ENCODE results near the gene LCN10.

Gene LCN10

DNA sequence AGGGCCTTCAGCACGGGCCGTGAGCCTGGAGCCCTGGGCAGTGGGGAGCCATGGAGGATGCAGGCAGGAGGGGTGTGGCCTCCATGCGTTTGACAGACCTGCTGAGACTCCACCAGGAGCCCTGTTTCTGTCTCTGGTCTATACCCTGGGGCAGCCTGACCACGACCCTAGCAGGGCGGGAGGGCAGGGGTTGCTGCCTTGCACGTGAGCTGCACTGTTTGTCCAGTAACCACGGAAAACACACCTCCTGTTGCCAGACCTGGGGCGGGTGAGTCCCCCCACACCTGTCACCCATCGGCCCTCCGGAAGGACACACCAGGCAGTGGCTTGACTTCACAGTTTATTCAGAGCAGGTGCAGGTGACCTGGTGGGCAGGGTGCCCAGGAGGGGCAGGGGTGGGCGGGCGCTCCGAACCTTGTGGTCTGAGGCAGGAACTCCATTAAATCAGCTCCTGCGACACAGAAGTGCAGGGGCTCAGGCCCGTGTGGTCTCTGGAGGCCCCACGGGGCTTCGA, 11.4 kb upstream of the LCN10 start:
- DNase-seq = no peak

DNA sequence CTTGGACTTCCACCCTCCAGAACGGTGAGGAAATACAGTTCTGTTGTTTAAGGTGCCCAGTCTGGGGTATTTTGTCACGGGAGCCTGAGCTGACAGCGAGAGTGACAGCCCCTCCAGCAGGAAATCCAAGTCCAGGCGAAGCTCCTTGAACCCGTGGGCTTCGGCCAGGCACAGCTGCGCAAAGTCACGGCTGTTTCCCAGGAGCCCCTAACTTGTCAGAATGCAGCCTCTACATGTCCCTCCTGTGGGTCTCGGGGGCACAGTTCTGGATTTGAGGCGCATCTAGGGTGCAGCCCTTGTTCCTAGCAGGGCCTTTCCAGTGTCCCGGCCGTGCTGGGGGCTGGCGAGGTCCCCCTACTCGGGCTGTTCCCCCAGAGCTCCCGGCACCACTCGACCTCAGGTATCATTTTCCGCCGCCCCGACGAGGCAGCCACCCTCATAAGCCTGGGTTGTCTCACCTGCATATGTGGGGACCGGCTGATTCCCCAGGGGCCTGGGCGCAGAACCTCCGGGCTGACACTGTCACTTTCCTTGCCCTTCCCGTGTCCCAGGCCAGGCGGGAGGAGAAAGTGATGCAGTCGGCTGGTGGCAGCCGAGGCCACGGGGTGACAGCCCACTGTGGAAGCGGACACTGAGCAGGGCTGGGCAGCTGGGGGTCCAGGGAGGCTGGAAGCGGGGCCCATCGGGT, 10.8 kb upstream of the LCN10 start:
- no peak for DNase-seq

DNA sequence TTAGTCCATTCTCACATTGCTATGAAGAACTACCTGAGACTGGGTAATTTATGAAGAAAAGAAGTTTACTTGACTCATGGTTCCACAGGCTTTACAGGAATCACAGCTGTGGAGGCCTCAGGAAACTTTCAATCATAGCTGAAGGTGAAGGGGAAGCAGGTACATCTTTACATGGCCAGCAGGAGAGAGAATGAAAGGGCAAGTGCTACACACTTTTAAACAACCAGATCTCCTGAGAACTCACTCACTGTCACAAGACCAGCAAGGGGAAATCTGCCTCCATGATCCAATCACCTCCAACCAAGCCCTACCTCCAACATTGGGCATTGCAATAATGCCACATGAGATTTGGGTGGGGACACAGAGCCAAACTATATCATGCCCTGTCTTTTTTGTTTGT, 9.1 kb upstream of the LCN10 start:
- no peak for DNase-seq

DNA sequence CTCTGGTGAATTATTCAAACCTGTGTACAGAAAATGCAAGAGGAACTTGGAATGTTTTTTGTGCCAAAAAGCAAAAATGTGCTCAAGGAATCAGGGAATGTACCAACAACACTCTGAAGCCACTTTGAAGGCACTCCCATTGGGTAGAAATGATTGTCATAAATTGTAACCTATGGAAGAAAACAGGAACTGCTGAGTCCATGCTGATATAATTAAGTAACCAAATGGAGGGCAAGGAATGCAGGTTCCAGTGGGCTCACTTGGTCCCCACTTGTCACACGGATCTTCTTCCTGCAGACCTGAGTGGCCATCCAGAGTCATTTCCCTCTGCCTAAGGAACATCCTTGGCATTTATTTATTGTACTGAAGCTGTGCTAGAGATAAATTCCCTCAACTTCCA, 8.5 kb upstream of the LCN10 start:
- DNase-seq = no peak

DNA sequence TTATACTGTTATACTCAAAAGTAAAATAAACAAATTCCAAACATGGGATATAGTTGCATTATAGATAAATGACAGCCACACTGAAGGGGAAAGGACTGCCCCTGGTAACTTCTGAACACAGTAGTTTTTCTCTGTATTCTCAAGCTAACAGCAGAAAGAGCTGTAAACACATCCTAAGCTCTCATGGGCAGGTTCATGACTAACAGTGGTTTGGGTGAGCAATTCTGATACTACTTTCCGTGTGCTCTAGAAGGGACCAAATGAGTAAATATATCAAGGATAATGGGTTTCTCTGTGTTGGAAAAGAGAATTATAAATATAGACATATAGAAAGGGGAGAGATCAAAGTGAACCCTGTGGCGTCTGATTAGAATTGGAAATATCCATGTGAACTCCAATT, 7.8 kb upstream of the LCN10 start:
- DNase-seq = no peak

DNA sequence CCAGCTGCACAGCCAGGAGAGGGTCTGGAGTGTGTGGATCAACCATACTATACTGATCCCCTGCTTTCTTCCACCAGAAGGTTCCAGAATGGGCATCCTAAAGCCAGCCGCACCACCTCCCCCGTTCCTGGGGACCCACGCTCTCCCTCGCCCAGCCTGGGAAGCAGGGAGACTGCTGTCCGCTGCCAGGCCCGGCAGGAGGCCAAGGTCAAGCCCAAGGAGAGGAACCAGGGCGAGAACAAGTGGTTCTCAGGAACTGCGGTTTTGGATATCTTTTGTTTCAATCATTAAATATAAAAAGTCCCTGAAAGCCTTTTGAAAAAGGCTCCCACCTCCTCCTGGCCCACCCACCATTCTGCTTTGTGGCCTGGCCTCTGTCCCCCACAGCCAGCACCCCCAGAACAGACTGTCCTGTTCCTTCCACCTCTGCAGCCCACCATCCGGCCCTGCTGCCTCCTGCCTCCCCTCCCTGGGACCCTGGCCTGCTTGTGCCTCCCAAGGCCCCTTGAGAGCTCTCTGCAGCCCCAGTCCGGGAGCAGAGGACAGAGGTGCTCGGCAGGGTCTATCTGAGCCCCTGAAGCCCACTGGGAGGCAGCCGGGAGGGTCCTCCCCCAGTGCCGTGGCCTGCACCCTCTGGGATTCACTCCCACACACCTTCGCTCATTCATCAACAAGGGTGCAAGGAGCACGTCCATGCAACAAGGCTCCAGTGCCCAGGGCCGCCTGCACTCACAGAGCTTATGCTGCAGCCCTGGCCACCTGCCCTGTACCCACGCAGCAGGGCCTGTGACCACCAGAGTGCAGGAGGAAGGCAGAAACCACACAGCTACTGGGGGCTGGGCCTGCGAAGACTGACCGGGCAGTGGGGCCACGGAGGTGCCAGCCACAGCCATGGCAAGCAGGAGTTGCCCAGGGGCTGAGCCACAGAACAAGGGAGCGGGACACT, 6.2 kb upstream of the LCN10 start:
- no peak for DNase-seq

DNA sequence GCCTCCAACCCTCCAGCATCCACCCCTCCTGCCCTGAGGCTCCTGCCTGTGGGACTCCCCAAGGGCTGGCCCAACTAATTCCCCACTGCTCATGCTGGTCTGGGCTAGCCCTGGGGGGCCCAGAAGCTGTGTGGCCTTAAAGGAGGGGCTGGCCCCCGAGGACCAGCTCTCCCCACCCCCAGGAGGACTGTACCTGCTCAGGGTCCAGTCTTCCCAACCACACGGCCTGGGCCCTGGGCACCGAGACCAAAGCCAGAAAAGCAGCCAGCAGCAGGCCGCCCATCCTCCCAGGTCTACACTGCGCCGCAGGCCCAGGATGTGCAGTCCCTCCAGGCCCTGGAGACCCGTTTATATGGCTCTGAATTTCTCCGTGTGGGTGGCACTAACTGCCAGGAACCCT, 5.5 kb upstream of the LCN10 start, which contains the start of gene LCN6:
LCN6 (minus strand) TSS at position 325 of the 400 bp plus-strand sequence; CDS start at position 283, 42 bp downstream.
- no peak for DNase-seq

DNA sequence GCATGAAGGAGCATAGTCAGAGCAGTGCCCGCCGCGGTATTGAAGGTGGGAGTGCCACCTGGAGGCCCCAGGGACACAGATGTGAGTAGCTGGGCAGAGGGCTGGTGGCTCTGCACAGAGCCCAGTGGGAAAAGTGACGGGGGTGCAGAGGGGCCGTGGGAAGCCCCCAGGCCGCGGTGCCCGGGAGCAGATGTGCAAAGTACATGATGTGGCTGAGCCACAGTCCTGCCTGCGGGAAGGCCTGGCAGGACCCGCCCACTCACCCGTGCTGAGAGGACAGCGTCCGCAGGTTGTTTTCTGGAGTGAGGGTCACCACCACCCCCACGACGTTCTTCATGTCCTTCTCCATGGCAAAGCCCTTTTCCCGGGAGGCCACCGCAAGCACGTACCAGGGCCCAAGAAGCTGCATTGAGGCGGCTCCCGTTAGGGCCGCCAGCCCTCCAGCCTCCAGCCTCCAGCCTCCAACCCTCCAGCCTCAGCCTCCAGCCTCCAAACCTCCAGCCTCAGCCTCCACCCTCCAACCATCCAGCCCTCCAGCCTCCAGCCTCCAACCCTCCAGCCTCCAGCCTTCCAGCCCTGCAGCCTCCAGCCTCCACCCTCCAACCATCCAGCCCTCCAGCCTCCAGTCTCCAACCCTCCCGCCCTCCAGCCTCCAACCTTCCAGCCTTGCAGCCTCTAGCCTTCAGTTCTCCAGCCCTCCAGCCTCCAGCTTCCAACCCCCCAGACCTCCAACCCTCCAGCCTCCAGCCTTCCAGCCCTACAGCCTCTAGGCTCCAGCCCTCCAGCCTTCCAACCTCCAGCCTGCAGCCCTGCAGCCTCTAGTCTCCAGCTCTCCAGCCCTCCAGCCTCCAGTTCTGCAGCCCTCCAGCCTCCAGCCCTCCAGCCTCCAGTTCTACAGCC, 4.7 kb upstream of the LCN10 start:
- DNase-seq = no peak

DNA sequence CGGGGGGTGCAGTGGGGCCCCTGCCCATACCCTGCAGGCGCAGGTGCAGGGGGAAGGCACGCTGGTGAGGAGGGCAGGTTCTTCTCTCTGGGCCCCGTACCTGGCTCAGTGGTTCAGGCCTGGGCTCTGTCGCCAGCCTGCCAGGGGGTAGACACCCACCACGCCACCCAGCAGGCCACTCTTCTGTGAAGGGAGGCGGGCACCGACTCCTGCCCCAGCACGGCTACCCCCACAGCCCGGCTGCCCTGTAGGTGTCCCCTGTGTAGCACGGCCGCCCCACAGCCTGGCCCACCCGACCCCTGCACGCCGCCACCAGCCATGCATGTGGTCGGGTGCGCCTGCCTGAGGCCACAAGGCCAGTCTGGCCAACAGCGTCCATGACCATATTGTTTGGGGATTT, 3.9 kb upstream of the LCN10 start:
- no peak for DNase-seq

DNA sequence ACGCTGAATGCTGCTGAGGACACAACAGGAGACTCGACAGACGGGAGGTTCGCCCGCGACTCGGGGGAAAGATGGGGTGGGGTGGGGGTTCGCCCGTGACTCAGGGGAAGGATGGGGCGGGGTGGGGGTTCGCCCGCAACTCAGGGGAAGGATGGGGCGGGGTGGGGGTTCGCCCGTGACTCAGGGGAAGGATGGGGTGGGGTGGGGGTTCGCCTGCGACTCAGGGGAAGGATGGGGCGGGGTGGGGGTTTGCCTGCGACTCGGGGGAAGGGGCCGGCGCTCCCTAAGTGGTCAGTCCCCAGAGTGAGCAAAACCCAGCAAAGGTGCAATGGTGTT, 3.4 kb upstream of the LCN10 start:
- no peak for DNase-seq

DNA sequence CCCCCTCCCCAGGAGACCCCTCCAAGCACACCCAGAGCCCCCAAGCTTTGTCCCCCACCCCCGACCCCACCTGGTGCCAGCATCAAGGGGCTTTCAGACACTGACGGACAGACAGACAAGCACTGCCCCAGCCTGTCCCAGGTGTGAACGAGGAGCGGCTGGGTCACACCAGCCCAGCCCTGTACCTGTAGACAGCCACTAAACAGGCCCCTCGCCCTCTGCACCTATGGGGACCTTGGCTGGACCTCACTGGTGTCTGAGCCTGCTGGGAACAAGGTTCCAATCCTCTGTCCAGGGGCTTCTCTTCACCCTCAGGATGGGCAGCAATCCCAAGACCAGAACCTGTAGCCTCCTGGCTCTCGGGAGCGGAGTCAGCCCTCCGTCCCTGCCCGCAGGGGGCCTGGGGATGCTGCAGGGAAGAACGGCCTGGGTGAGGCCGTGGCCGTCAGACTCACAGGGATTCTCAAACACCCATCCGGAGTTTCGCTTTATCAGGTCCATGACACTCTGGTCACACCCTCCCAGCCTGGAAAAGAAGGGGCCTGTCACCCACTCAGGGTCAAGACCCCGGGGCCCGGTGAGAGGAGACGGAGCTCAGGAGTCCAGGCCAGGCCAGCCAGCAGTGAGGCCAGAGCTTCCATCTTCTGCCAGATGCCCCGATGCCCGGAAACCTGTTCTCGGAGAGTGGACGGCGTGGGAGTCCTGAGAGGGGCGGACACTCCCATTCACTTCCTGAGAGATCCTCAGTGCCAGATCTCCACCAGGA, 2.8 kb upstream of the LCN10 start:
- no peak for DNase-seq

DNA sequence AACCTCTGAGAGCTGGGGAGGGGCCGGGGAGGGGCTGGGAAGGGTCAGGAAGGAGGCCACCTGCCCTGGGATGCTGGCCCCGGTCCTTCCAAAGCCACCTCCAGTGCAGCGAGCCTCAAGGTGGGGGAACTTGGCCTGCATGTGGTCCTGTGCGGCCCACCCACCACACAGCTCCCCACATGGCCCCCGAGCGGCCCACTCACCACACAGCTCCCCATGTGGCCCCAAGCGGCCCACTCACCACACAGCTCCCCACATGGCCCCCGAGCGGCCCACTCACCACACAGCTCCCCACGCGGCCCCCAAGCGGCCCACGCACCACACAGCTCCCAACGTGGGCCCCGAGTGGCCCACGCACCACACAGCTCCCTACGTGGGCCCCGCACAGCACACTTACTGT, 2.0 kb upstream of the LCN10 start:
- DNase-seq = no peak

DNA sequence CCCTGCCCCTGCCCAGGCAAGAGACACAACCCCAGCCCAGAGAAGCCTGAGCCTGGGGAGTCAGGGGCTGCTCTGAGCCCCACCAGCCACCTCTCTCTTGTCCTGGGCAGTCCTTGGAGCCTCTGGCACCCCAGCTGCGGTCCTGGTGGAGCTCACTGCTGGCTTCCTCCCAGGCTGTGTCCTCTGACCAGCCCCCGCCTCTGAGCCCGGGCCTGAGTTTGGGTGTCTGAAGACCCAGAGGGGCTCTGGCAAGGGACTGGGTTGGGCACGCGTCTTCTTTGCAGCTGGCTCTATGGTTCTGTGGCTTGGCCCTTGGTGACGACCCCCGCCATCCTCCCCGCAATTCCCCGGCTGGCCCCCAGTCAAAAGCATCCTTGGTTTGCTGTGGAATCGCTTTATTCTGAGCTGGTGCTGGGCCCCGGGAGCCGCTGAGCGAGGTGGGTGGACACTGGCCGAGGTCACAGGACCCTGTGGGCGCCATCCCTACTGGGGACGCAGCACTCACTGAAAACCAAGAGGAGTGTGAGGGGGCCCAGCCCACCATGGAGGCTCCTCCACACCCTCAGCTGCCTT, 985 bp upstream of the LCN10 start:
- DNase-seq = no peak

DNA sequence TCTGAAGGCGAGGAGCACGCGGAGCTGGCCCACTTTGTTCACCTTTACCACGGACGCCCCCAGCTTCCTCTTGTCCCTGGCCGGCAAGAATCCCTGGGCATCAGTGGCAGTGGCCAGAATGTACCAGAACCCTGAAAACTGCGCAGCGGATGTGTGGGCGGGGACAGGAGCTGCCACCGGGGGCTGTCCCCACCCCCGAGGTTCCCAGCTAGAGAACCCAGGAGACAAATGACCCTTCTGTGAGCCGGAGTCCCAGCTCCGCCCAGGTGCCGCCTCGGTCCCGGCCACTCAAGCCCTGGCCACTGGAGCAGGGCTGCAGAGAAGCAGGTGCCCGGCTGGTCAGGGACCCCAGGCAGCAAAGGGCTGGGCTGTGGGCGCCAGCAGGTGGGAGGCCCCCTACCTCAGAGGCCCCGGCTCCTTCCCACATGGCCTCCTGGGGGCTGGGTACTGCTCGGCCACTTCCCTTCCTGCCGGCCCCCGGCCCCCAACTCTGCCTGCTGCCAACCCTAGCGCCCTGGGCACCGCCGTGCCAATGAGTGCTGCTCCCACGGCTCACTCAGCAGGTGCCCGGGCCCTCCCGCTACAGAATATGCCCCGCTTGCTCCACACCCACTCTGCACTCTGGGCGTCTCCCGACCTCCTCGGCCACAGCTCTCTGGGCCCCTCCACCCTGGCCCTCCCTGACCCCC, 713 bp downstream of the LCN10 start:
- DNase-seq = peak in 1 of 2 donors; percentile 21

DNA sequence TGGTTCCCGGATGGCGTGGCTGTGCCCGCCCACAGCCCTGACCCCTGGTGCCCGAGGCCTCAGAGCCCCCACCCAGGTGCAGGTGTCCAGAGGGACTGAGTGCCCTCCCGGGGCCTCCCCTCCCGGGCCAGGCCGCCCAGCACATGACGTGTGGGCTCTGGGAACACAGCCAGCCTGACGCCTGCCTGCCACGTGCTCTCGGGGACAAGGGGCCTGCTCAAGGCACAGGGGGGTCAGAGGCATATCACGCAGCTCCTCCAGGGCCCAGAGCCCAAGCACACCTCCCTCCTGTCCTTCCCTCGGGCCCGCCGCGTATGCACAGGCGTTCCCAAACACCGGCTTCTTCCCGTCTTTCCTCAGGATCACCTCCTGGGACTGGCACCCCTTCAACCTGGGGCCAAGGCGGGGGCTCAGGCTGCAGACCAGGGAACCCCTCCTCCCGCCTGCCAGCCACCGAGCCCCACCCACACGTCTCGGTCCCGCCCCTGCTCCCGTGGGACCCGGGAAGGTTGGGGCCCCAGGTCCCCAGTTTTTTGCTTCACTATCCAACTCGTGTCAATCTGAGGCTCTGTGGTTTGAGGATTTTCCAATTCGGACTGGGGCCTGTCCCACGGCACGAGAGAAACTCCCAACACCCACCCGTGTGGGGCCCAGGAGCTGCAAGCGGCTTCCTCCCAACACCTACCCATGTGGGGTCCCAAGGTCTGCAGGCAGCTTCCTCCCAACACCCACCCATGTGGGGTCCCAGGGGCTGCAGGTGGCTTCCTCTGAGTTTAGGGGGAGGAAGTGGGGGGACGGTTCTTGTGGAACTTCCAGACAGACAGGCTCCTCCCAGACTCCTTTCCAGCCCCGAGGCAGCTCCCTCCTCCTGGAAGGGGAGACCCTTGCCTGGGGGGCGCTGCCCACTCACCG, 1.5 kb downstream of the LCN10 start:
- DNase-seq = no peak

DNA sequence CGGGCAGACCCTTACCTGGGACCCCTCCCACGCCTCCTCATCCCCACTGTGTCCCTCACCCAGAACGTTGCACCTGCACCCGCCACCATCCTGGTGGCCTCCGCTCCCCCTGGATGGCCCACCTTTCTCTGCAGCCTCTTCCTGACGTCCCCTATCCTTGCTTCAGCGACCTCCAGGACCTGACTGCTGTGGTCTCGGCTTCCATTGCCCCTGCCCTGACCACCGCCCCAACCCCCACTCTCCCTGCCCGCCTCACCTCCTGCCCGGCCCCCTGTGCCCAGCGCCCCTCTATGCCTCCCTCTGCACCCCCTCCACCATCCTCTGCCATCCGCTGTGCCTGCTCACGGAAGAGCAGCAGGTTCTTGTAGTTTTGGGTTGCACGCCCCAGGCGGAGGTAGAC, 2.2 kb downstream of the LCN10 start:
- DNase-seq = no peak

DNA sequence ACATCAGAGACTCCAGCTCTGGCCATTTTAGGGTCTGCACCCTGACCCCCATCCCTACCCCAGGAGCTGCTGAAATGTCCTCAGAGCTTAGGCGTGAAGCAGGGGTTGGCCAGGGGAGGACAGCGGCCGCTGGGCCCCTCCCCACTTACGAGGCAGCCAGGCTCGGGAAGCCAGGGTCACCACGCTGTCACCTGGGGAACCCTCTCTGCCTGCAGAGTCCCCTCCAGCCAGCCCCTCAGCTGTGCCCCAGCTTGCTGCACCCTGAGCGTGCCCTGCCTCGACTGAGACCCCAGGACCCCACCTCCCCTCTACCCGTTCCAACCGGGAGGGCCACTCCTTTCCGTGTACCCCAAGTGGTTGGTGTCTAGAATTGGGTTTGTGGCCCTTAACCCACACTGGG, 2.7 kb downstream of the LCN10 start:
- no peak for DNase-seq

DNA sequence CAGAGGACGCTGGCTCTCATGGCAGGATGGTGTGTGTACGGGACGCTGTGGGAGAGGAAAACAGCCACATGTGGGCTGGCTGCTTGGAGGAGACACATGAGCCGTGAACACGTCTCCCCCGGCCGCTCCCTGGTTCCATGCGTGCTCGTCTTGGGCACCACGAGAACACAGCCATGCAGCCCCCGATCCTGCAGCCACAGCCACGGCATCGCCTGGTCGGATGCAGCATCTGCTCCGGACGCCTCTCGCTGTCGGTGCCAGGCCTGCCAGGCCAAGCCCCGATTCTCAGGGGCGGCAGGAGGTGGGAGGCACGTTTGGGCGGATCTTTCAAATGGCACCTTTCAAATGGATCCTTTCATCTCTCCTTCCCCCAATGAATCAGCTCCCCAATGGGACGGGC, 3.2 kb downstream of the LCN10 start:
- no peak for DNase-seq

DNA sequence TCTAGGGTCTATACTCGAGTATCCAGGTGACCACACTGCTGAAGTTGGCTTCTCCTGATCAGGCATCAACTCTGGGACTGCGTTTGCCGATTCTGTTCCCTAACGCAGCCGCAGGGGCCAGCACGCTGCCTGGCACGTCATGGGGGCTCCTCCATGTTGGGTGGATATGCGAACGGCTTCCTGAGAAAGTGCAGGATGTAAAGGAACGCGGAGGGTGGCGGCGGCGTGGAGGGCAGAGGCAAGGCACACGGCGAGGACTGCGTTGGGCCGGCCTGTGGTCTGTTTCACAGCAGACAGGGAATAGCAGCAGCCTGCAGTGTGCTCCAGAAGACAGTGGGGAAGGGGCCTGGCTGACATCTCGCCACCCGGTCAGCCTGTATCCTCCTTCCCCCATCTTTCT, 3.8 kb downstream of the LCN10 start:
- no peak for DNase-seq

DNA sequence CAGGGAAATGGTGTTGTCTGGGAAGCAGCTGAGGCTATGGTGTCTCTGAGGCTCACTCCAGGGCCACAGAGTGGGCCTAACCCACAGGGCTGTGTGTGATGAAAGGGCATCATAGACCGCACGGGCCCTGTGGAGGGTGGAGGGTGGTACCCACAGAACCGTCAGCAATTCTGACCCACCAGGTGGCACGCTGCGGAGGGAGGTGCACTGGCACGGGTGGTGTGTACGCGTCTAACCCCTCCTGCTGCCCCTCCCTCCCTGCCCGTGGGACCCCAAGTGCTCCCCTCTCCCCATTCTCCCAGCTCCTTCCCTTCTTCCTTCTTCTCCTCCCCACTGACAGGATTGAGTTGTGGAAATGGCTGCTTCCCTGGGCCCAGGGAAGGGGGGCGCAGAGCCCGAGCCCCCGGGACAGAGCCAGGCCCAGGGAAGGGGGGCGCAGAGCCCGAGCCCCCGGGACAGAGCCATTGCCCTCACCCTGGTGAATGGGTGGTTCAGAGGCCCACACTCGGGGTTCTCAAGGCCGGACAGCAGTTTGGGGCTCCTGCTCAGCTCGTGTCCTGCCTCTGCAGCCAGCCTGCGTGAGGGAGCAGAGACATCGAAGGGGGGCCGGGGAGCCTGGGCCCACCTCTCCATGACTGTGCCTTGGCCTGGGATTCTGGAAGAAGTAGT, 6.8 kb downstream of the LCN10 start:
- DNase-seq = no peak

Data from CD4-positive, alpha-beta T cell treated with Interferon alpha-2 for 1 hour (primary cell).